Measurements from ENCODE around the gene ST3GAL2. TPM values are rescaled to one million over a fixed set of nuclear protein-coding genes. Genes with fewer than 3 reads are reported as not detected.
"Not testable (repeated sequence)": the region's sequence is repeated elsewhere in the genome, so short reads cannot be mapped to it uniquely, and the experiment has no call there.

The ST3GAL2 gene
- total RNA-seq, 1 experiment from 2014 or later: 45.9 TPM

- no peak overlapping the region for H3K23ac ChIP-seq (ENCODE audit: insufficient read length, low read depth, low read length)
- no peaks in the 10 kb centered on the region for H3K36me3 Mint-ChIP-seq (ENCODE audit: insufficient read depth in 1 of 3, low read depth in 3 of 3)
- peak overlapping the region; percentile 77 for H3K4me2 ChIP-seq (ENCODE audit: insufficient read depth, insufficient read length, low read length)
- peaks cover 10 to 15% of the 10 kb centered on the region in 2 experiments for H3K4me1 Mint-ChIP-seq
- no peak overlapping the region for H2AK5ac ChIP-seq (ENCODE audit: insufficient read length, low read length)
- H2BK5ac ChIP-seq (ENCODE audit: insufficient read length, low read length): no peak overlapping the region
- H3K4me3 Mint-ChIP-seq: peak overlapping the region; percentile 84 to 87
- no peak overlapping the region for H4K8ac ChIP-seq (replicated peaks; ENCODE audit: insufficient read length, low read depth, low read length)
- no peak overlapping the region for H3K27ac ChIP-seq (ENCODE audit: insufficient read length, low read depth, low read length)
- H3T11ph ChIP-seq (ENCODE audit: low read length): no peak overlapping the region
- no CpG with 5 or more reads among the region's 11 CpGs for WGBS (ENCODE audit: extremely low coverage, insufficient read length, low lambda C conversion rate)
- peak overlapping the region; percentile 92 to 98 (median 93); a peak in 6 of 7 replicates for H3K27ac Mint-ChIP-seq
- H3K4ac ChIP-seq (ENCODE audit: low read depth, low read length): no peak overlapping the region
- H4K91ac ChIP-seq (ENCODE audit: insufficient read length, low read depth, low read length): no peak overlapping the region
- peak overlapping the region; percentile 69 for H2AFZ ChIP-seq (ENCODE audit: low read length)
- no peak overlapping the region for H3K56ac ChIP-seq (ENCODE audit: insufficient read length, low read depth, low read length)
- no peak overlapping the region for H2BK20ac ChIP-seq (ENCODE audit: low read depth, low read length, poor library complexity, severe bottlenecking)
- no peaks in the 10 kb centered on the region for H3K27me3 ChIP-seq (ENCODE audit: insufficient read depth, low read length)
- no peaks in the 10 kb centered on the region for H3K9me3 ChIP-seq (ENCODE audit: control insufficient read depth, low read depth, low read length)
- no peaks in the 10 kb centered on the region for H3K4me1 ChIP-seq (ENCODE audit: insufficient read depth, low read length)
- H3K14ac ChIP-seq (ENCODE audit: insufficient read depth, low read length): no peak overlapping the region
- no peaks in the 10 kb centered on the region for H3K79me2 ChIP-seq (ENCODE audit: insufficient read depth, low read length)
- TF ChIP-seq, protein P1, sequence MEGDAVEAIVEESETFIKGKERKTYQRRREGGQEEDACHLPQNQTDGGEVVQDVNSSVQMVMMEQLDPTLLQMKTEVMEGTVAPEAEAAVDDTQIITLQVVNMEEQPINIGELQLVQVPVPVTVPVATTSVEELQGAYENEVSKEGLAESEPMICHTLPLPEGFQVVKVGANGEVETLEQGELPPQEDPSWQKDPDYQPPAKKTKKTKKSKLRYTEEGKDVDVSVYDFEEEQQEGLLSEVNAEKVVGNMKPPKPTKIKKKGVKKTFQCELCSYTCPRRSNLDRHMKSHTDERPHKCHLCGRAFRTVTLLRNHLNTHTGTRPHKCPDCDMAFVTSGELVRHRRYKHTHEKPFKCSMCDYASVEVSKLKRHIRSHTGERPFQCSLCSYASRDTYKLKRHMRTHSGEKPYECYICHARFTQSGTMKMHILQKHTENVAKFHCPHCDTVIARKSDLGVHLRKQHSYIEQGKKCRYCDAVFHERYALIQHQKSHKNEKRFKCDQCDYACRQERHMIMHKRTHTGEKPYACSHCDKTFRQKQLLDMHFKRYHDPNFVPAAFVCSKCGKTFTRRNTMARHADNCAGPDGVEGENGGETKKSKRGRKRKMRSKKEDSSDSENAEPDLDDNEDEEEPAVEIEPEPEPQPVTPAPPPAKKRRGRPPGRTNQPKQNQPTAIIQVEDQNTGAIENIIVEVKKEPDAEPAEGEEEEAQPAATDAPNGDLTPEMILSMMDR (conservative IDR thresholded peaks at IDR 0.05): no peak
- H3K18ac ChIP-seq (ENCODE audit: insufficient read length, low read depth, low read length): no peak overlapping the region
- no peak overlapping the region for H2BK120ac ChIP-seq (ENCODE audit: low read depth, low read length, poor library complexity, severe bottlenecking)
- peak overlapping the region; percentile 77 for H3K9ac ChIP-seq (ENCODE audit: extremely low read depth, insufficient read length, low read length)
- no peaks in the 10 kb centered on the region for H3K23me2 ChIP-seq (ENCODE audit: insufficient read length, low read depth, low read length, poor library complexity, severe bottlenecking)
- no peak for DNase-seq
- no peaks in the 10 kb centered on the region for H4K20me1 ChIP-seq (ENCODE audit: control insufficient read depth, insufficient read depth, insufficient read length)
- no peak overlapping the region for H4K5ac ChIP-seq (ENCODE audit: insufficient read length, low read depth, low read length)
- H3K79me1 ChIP-seq (ENCODE audit: insufficient read depth, low read depth, low read length, poor library complexity, severe bottlenecking): no peaks in the 10 kb centered on the region
- no peaks in the 10 kb centered on the region; the same call in 1 of the 2 replicates for H3K27me3 Mint-ChIP-seq (ENCODE audit: low read depth)
- H2BK12ac ChIP-seq (ENCODE audit: insufficient read length, low read depth, low read length): no peak overlapping the region
- H2BK15ac ChIP-seq (ENCODE audit: low read depth, low read length): no peak overlapping the region
- no peaks in the 10 kb centered on the region for H3K9me3 Mint-ChIP-seq
Observed at GRCh38 chr16:70453117-70453891, 14.4 kb upstream of the ST3GAL2 start.

GRCh38 chr16:70451004-70451340 is 12.1 kb upstream of the ST3GAL2 start:
- not testable (repeated sequence) for H3K9me3 Mint-ChIP-seq; H3K23me2 ChIP-seq (ENCODE audit: insufficient read length, low read depth, low read length, poor library complexity, severe bottlenecking); H3K27me3 ChIP-seq (ENCODE audit: insufficient read depth, low read length); H3K27ac ChIP-seq (ENCODE audit: insufficient read length, low read depth, low read length); H3K56ac ChIP-seq (ENCODE audit: insufficient read length, low read depth, low read length); H2BK5ac ChIP-seq (ENCODE audit: insufficient read length, low read length); H4K20me1 ChIP-seq (ENCODE audit: control insufficient read depth, insufficient read depth, insufficient read length); DNase-seq; H2AFZ ChIP-seq (ENCODE audit: low read length); H2AK5ac ChIP-seq (ENCODE audit: insufficient read length, low read length); H3K9me3 ChIP-seq (ENCODE audit: control insufficient read depth, low read depth, low read length); H3T11ph ChIP-seq (ENCODE audit: low read length); H3K4ac ChIP-seq (ENCODE audit: low read depth, low read length); H4K5ac ChIP-seq (ENCODE audit: insufficient read length, low read depth, low read length); H3K36me3 Mint-ChIP-seq (ENCODE audit: insufficient read depth in 1 of 3, low read depth in 3 of 3); H3K9ac ChIP-seq (ENCODE audit: extremely low read depth, insufficient read length, low read length); H3K18ac ChIP-seq (ENCODE audit: insufficient read length, low read depth, low read length); H2BK12ac ChIP-seq (ENCODE audit: insufficient read length, low read depth, low read length); H4K91ac ChIP-seq (ENCODE audit: insufficient read length, low read depth, low read length); H4K8ac ChIP-seq (replicated peaks; ENCODE audit: insufficient read length, low read depth, low read length); H3K14ac ChIP-seq (ENCODE audit: insufficient read depth, low read length); H3K4me2 ChIP-seq (ENCODE audit: insufficient read depth, insufficient read length, low read length); H2BK20ac ChIP-seq (ENCODE audit: low read depth, low read length, poor library complexity, severe bottlenecking); H2BK120ac ChIP-seq (ENCODE audit: low read depth, low read length, poor library complexity, severe bottlenecking); H3K4me3 Mint-ChIP-seq; H3K27me3 Mint-ChIP-seq (ENCODE audit: low read depth); H3K79me1 ChIP-seq (ENCODE audit: insufficient read depth, low read depth, low read length, poor library complexity, severe bottlenecking); H3K27ac Mint-ChIP-seq; H2BK15ac ChIP-seq (ENCODE audit: low read depth, low read length); H3K4me1 ChIP-seq (ENCODE audit: insufficient read depth, low read length); H3K23ac ChIP-seq (ENCODE audit: insufficient read length, low read depth, low read length); H3K79me2 ChIP-seq (ENCODE audit: insufficient read depth, low read length)
- no CpG with 5 or more reads among the region's 25 CpGs for WGBS (ENCODE audit: extremely low coverage, insufficient read length, low lambda C conversion rate)
- H3K4me1 Mint-ChIP-seq: peaks cover 19 to 24% of the 10 kb centered on the region in 2 experiments
